ENCODE data around the gene LTF. TPM values are rescaled to one million over a fixed set of nuclear protein-coding genes. Genes with fewer than 3 reads are reported as not detected.

LTF gene
- total RNA-seq, 1 experiment from 2014 or later = not detected

- POLR2A ChIA-PET = no interaction called here
- H3K36me3 ChIP-seq (ENCODE audit: control insufficient read depth in 1 of 2, insufficient read depth in 2 of 2, low read length in 2 of 2) = no peaks in the 10 kb centered on the region
- ATAC-seq (no peak), DNase-seq (ENCODE audit: low read depth, low spot score) (no peak)
- intact Hi-C loops (cut with micrococcal nuclease) = no loop called here
- H3K4me3 ChIP-seq (replicated peaks in 1 of 2; ENCODE audit: low read depth in 1 of 2, low read length in 2 of 2) = no peak overlapping the region
- H3K4me2 ChIP-seq (ENCODE audit: low read length) = no peak overlapping the region
- BruUV-seq (replicated peaks) = no TSS peak
- CTCF ChIA-PET = no interaction called here
- H3K9me3 ChIP-seq (ENCODE audit: control insufficient read depth in 1 of 2, insufficient read depth in 1 of 2, low read depth in 1 of 2, low read length in 2 of 2) = no peaks in the 10 kb centered on the region
- H2AFZ ChIP-seq (ENCODE audit: low read depth, low read length, poor library complexity, severe bottlenecking) = no peak overlapping the region
- H3K27me3 ChIP-seq (ENCODE audit: insufficient read depth, low read length) = no peaks in the 10 kb centered on the region
- H3K79me2 ChIP-seq (ENCODE audit: insufficient read depth, low read length) = no peaks in the 10 kb centered on the region
- RAD21 ChIA-PET (ENCODE audit: low non-redundant PET in 1 of 2, low total read pairs in 2 of 2, uncharacterized antibody in 2 of 2, unreplicated experiment in 2 of 2) = no interaction called here
- no peak overlapping the region for H3K9ac ChIP-seq (ENCODE audit: low read length)
- no peaks in the 10 kb centered on the region for H3K9me2 ChIP-seq (ENCODE audit: insufficient read depth)
- no peak overlapping the region for H3K27ac ChIP-seq (ENCODE audit: low read depth, low read length)
- TF ChIP-seq POLR2A (IDR thresholded peaks at IDR 0.05; ENCODE audit: borderline replicate concordance, extremely low read depth, insufficient read depth, insufficient read length) = no peak
- no peak for TF ChIP-seq ATF3 (IDR thresholded peaks at IDR 0.05)
- no peak for TF ChIP-seq JUND (IDR thresholded peaks at IDR 0.05)
- no peak for TF ChIP-seq MAX (IDR thresholded peaks at IDR 0.05)
- no peak for TF ChIP-seq YY1 (IDR thresholded peaks at IDR 0.05; ENCODE audit: extremely low read depth, insufficient replicate concordance, low read depth, low read length)
- TF ChIP-seq CEBPB (IDR thresholded peaks at IDR 0.05; ENCODE audit: low read depth) = no peak
- TF ChIP-seq EGR1 (IDR thresholded peaks at IDR 0.05; ENCODE audit: low read depth) = no peak
- no peak for TF ChIP-seq ZNF274 (IDR thresholded peaks at IDR 0.05; ENCODE audit: low read depth, low read length)
- no peak for TF ChIP-seq ELF1 (IDR thresholded peaks at IDR 0.05; ENCODE audit: borderline replicate concordance, low read depth)
- TF ChIP-seq ZFX (IDR thresholded peaks at IDR 0.05) = no peak
- no peak for TF ChIP-seq EZH2phosphoT487 (IDR thresholded peaks at IDR 0.05; ENCODE audit: borderline replicate concordance)
- no peak for TF ChIP-seq SP1 (IDR thresholded peaks at IDR 0.05; ENCODE audit: low read depth)
- TF ChIP-seq TCF7L2 (IDR thresholded peaks at IDR 0.05; ENCODE audit: borderline replicate concordance, extremely low read depth, insufficient read depth, insufficient read length) = no peak
- no peaks in the 10 kb centered on the region for H3K4me1 ChIP-seq (ENCODE audit: control insufficient read depth in 1 of 2, insufficient read depth in 2 of 2, low read length in 2 of 2)
- no peaks in the 10 kb centered on the region for H4K20me1 ChIP-seq (ENCODE audit: insufficient read depth)
Observed at GRCh38 chr3:46399098-46399497, 65.6 kb downstream of the LTF start.
